ENCODE measurements around the gene MAST2. TPM values are rescaled to one million over a fixed set of nuclear protein-coding genes. Genes with fewer than 3 reads are reported as not detected.
"Not testable (repeated sequence)": the region's sequence is repeated elsewhere in the genome, so short reads cannot be mapped to it uniquely, and the experiment has no call there.

Gene MAST2
- total RNA-seq, 2 donors from 2014 or later: 44.5 to 52.1 TPM

GRCh38 chr1:45802343-45803298, 791 bp upstream of the MAST2 start:
- H3K4me1 ChIP-seq: peaks cover 0 to 12% of the 10 kb centered on the region in 2 donors
- TF ChIP-seq CTCF (IDR thresholded peaks at IDR 0.05): no peak
- no peaks in the 10 kb centered on the region for H3K27me3 ChIP-seq

GRCh38 chr1:45803781-45804668, 613 bp downstream of the MAST2 start:
- Histone ChIP-seq H3K4me3 (peak overlapping the region; percentile 54 to 62), H3K27ac (peak overlapping the region; percentile 65 to 90), H3K4me1 (peaks cover 0 to 12% of the 10 kb centered on the region in 2 donors)
- H3K9me3 ChIP-seq; H3K27me3 ChIP-seq; H3K36me3 ChIP-seq; DNase-seq (ENCODE audit: low spot score): not testable (repeated sequence)

More at GRCh38 chr1:45802343-45803298, 791 bp upstream of the MAST2 start:
- H3K4me3 ChIP-seq: peak overlapping the region; percentile 45 to 62
- H3K27ac ChIP-seq: peak overlapping the region; percentile 82 to 90
- peak; percentile 92 for DNase-seq (ENCODE audit: low spot score)
- H3K9me3 ChIP-seq: no peaks in the 10 kb centered on the region
- no peaks in the 10 kb centered on the region for H3K36me3 ChIP-seq

- H3K4me1 ChIP-seq: peaks cover 0 to 12% of the 10 kb centered on the region in 2 donors
- no peak for DNase-seq (ENCODE audit: low spot score)
- H3K4me3 ChIP-seq: peak overlapping the region in 1 of 2 donors; percentile 62
- H3K9me3 ChIP-seq: no peaks in the 10 kb centered on the region
- H3K36me3 ChIP-seq: no peaks in the 10 kb centered on the region
- TF ChIP-seq CTCF (IDR thresholded peaks at IDR 0.05): no peak
- H3K27ac ChIP-seq: peak overlapping the region in 1 of 2 donors; percentile 65
- H3K27me3 ChIP-seq: no peaks in the 10 kb centered on the region
Measured at GRCh38 chr1:45804669-45804969, 1.2 kb downstream of the MAST2 start.

- Histone ChIP-seq H3K4me1 (peaks cover 0 to 12% of the 10 kb centered on the region in 2 donors), H3K27ac (no peak overlapping the region), H3K9me3 (no peaks in the 10 kb centered on the region), H3K36me3 (no peaks in the 10 kb centered on the region), H3K4me3 (no peak overlapping the region), H3K27me3 (no peaks in the 10 kb centered on the region)
- TF ChIP-seq CTCF (IDR thresholded peaks at IDR 0.05): no peak
- DNase-seq (ENCODE audit: low spot score): no peak
Measured at GRCh38 chr1:45806129-45806528, 2.7 kb downstream of the MAST2 start.

- Histone ChIP-seq H3K36me3 (peaks cover 6% of the 10 kb centered on the region), H3K27ac (no peak overlapping the region), H3K27me3 (no peaks in the 10 kb centered on the region), H3K4me3 (no peak overlapping the region), H3K9me3 (no peaks in the 10 kb centered on the region), H3K4me1 (no peaks in the 10 kb centered on the region)
- no peak for DNase-seq (ENCODE audit: low spot score)
- no peak for TF ChIP-seq CTCF (IDR thresholded peaks at IDR 0.05)
Measured at GRCh38 chr1:45809761-45810160, 6.3 kb downstream of the MAST2 start.

GRCh38 chr1:45814776-45815175, 11.4 kb downstream of the MAST2 start:
- H3K27ac ChIP-seq: no peak overlapping the region
- no peaks in the 10 kb centered on the region for H3K4me1 ChIP-seq
- no peak overlapping the region for H3K4me3 ChIP-seq
- H3K9me3 ChIP-seq: no peaks in the 10 kb centered on the region
- no peaks in the 10 kb centered on the region for H3K27me3 ChIP-seq
- no peak for TF ChIP-seq CTCF (IDR thresholded peaks at IDR 0.05)
- DNase-seq (ENCODE audit: low spot score): no peak
- peaks cover 6% of the 10 kb centered on the region for H3K36me3 ChIP-seq

Data from right atrium auricular region (tissue), 2 donors.